ENCODE results near the gene MED8. TPM values are rescaled to one million over a fixed set of nuclear protein-coding genes. Genes with fewer than 3 reads are reported as not detected.

The MED8 gene
- polyA plus RNA-seq, 2 of the 4 experiments (the other 2 are of a cell fraction) = 21.8 to 33.9 TPM

DNA sequence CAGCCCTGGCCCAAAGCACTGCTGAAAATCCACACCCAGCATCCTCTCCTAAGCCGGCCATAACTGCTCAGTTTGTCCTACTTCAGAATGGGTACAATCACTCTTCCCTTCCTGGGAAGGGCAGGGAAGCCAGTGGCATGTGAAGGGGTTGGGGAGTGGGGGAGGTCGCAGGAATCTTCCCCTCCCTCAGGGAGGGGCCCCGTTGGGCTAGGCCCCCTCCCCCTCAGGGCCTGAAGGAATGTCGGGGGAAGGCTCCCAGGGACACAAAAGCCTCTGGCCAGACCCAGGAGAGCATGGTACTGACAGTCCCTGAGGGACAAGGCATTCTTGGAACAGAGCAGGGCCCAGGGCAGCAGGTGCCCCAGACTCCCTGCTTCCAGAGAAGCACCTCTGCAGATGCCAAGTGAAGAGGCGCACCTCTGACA is 23.0 kb downstream of the MED8 start (continued):
- TF ChIP-seq, protein P1, sequence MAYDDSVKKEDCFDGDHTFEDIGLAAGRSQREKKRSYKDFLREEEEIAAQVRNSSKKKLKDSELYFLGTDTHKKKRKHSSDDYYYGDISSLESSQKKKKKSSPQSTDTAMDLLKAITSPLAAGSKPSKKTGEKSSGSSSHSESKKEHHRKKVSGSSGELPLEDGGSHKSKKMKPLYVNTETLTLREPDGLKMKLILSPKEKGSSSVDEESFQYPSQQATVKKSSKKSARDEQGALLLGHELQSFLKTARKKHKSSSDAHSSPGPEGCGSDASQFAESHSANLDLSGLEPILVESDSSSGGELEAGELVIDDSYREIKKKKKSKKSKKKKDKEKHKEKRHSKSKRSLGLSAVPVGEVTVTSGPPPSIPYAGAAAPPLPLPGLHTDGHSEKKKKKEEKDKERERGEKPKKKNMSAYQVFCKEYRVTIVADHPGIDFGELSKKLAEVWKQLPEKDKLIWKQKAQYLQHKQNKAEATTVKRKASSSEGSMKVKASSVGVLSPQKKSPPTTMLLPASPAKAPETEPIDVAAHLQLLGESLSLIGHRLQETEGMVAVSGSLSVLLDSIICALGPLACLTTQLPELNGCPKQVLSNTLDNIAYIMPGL (CRISPR knock-in tag; IDR thresholded peaks at IDR 0.05; ENCODE audit: borderline replicate concordance) = no peak
- TF ChIP-seq RFX5 (IDR thresholded peaks at IDR 0.05) (no peak), HOXB5 (CRISPR knock-in tag; IDR thresholded peaks at IDR 0.05) (no peak), JUNB (IDR thresholded peaks at IDR 0.05) (no peak), CBX8 (IDR thresholded peaks at IDR 0.05) (no peak), PHF8 (IDR thresholded peaks at IDR 0.05; ENCODE audit: borderline replicate concordance, low read depth) (no peak)

DNA sequence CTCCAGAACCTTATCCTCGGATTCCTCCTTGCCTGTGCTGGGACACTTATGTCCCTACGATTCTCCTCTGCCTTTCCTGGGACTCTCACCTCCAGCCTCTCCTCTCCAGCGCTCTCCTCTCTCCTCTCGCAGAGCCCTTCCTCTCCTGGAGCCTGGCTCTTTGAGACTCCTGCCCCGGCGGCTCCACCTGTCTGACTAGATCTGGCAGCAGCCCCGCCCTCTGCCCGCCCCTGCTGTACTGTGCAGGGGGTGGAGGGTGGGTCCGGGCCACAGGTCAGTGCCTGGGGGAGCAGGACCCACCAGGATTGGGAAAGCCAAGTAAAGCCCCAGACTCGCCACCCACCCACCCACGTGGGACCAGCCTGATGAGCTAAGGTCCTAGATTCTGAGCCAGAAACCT is 23.4 kb downstream of the MED8 start:
- ATAC-seq = no peak
- H3K4me3 ChIP-seq = peak overlapping the region; percentile 90
- TF ChIP-seq, protein P2, sequence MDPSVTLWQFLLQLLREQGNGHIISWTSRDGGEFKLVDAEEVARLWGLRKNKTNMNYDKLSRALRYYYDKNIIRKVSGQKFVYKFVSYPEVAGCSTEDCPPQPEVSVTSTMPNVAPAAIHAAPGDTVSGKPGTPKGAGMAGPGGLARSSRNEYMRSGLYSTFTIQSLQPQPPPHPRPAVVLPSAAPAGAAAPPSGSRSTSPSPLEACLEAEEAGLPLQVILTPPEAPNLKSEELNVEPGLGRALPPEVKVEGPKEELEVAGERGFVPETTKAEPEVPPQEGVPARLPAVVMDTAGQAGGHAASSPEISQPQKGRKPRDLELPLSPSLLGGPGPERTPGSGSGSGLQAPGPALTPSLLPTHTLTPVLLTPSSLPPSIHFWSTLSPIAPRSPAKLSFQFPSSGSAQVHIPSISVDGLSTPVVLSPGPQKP (IDR thresholded peaks at IDR 0.05; ENCODE audit: low read depth, low read length) = no peak
- TF ChIP-seq ESRRA (IDR thresholded peaks at IDR 0.05; ENCODE audit: borderline replicate concordance, low read length) = no peak
- no peak for TF ChIP-seq ZFP36 (IDR thresholded peaks at IDR 0.05; ENCODE audit: borderline replicate concordance, partially characterized antibody)
- no peak for TF ChIP-seq RAD21 (conservative IDR thresholded peaks at IDR 0.05 in 1 of 2, IDR thresholded peaks at IDR 0.05 in 1 of 2)
- TF ChIP-seq ZNF302 (CRISPR knock-in tag; IDR thresholded peaks at IDR 0.05) = no peak
- no peak for TF ChIP-seq EP300 (IDR thresholded peaks at IDR 0.05)
- no peak for TF ChIP-seq PHF8 (IDR thresholded peaks at IDR 0.05; ENCODE audit: borderline replicate concordance, low read depth)
- no peak for TF ChIP-seq KDM1A (IDR thresholded peaks at IDR 0.05; ENCODE audit: low read depth)
- TF ChIP-seq CHD4 (IDR thresholded peaks at IDR 0.05; ENCODE audit: borderline replicate concordance) = no peak
- TF ChIP-seq RCOR1 (IDR thresholded peaks at IDR 0.05; ENCODE audit: low read depth, low read length) = no peak
- no peak for DNase-seq (ENCODE audit: low read depth in 1 of 2, low spot score in 1 of 2)
- peak overlapping the region; percentile 94 to 99 for H3K27ac ChIP-seq
- WGBS (ENCODE audit: missing lambda C conversion rate) = 63% methylated on average over 6 of the region's 11 CpGs
- peak overlapping the region; percentile 99 for H3K4me2 ChIP-seq
- H3K9me3 ChIP-seq = no peaks in the 10 kb centered on the region
- ChIA-PET POLR2A (no interaction called here), CTCF (no interaction called here)
- no peak for FAIRE-seq
- peaks cover 50% of the 10 kb centered on the region for H3K4me1 ChIP-seq

DNA sequence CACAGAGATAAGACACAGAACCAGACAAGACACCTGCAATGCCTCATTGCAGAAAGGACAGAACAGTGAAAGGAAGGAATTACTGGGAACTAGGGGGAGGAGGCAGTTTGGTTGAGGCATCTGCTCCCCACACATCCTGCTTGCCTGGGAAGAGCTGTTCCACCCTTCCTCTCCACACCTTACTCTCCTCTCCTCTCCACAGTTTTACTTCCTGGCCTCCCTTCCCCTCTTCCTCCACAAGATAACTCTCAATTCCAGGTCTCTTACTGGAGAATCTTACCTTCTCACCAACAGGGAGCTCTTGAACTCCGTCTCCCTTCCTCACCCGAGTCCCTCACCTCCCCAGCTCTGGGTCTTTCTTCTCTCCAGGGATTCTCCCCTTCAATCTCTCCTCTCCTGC is 23.9 kb downstream of the MED8 start:
- peak overlapping the region; percentile 94 to 99 for H3K27ac ChIP-seq
- FAIRE-seq (no peak), DNase-seq (ENCODE audit: low read depth in 1 of 2, low spot score in 1 of 2) (no peak), ATAC-seq (no peak)
- TF ChIP-seq RFX5 (IDR thresholded peaks at IDR 0.05) = no peak
- no peak for TF ChIP-seq CBX2 (IDR thresholded peaks at IDR 0.05; ENCODE audit: borderline replicate concordance, low read depth)
- TF ChIP-seq, protein P3, sequence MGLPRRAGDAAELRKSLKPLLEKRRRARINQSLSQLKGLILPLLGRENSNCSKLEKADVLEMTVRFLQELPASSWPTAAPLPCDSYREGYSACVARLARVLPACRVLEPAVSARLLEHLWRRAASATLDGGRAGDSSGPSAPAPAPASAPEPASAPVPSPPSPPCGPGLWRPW (IDR thresholded peaks at IDR 0.05) = no peak
- H3K4me1 ChIP-seq = peaks cover 50% of the 10 kb centered on the region
- H3K9me3 ChIP-seq = no peaks in the 10 kb centered on the region
- CTCF ChIA-PET = no interaction called here
- peak overlapping the region; percentile 99 for H3K4me2 ChIP-seq
- POLR2A ChIA-PET = no interaction called here
- H3K4me3 ChIP-seq = no peak overlapping the region; the same call in 1 of the 3 replicates
- 93% methylated on average over 2 of the region's 2 CpGs for WGBS (ENCODE audit: missing lambda C conversion rate)

DNA sequence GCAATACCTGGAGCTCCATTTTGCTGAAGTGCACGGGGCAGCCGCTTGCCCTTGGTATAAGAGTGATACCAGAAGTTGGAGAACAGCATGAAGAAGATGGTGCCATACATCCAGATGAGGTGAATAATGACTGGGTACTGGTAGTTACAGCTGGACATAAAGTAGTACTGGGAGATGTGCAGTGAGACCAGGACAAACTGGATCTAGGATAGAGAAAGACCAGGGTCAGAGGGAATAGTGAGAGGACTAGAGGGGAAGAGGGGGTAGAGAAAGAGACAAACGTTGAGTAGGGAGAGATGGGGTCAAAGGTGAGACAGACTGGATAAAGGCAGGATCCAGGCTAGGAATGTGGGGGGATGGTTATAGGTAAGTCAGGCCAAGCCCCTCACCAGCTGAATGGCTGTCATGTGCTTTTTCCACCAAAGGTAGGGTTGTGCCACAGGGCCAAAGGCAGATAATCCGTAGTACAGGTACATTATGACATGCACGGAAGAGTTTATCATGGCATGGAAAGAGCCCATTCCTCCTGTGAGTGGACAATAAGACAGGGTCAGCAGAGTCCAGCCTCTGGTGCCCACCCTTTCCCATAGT is 25.6 kb downstream of the MED8 start:
- peaks cover 47% of the 10 kb centered on the region for H3K4me1 ChIP-seq
- FAIRE-seq = no peak
- no peaks in the 10 kb centered on the region for H3K9me3 ChIP-seq
- no peak overlapping the region for H3K4me3 ChIP-seq
- WGBS (ENCODE audit: missing lambda C conversion rate) = 81% methylated on average over 5 of the region's 5 CpGs
- POLR2A ChIA-PET = no interaction called here
- CTCF ChIA-PET = interaction anchor here (0.7 kb wide), 1 partner anchor 12 kb away, joined by 3 read pairs; no protein-coding TSS in a partner anchor
- no peak for DNase-seq (ENCODE audit: low read depth in 1 of 2, low spot score in 1 of 2)
- no peak overlapping the region; a peak in 1 of 6 replicates for H3K27ac ChIP-seq
- H3K4me2 ChIP-seq = no peak overlapping the region
- no peak for TF ChIP-seq POLR2AphosphoS2 (conservative IDR thresholded peaks at IDR 0.05; ENCODE audit: low read length)
- TF ChIP-seq NR3C1 (IDR thresholded peaks at IDR 0.05) = no peak
- TF ChIP-seq ZFP36 (IDR thresholded peaks at IDR 0.05; ENCODE audit: borderline replicate concordance, partially characterized antibody) = no peak
- no peak for TF ChIP-seq FOSB (CRISPR knock-in tag; IDR thresholded peaks at IDR 0.05)
- TF ChIP-seq, protein P4, sequence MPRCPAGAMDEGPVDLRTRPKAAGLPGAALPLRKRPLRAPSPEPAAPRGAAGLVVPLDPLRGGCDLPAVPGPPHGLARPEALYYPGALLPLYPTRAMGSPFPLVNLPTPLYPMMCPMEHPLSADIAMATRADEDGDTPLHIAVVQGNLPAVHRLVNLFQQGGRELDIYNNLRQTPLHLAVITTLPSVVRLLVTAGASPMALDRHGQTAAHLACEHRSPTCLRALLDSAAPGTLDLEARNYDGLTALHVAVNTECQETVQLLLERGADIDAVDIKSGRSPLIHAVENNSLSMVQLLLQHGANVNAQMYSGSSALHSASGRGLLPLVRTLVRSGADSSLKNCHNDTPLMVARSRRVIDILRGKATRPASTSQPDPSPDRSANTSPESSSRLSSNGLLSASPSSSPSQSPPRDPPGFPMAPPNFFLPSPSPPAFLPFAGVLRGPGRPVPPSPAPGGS (IDR thresholded peaks at IDR 0.05) = no peak
- no peak for TF ChIP-seq HDAC2 (IDR thresholded peaks at IDR 0.05)
- TF ChIP-seq ZNF302 (CRISPR knock-in tag; IDR thresholded peaks at IDR 0.05) = no peak
- TF ChIP-seq MAZ (IDR thresholded peaks at IDR 0.05; ENCODE audit: borderline replicate concordance, low read depth, low read length) = no peak
- no peak for TF ChIP-seq FOSL2 (IDR thresholded peaks at IDR 0.05)
- TF ChIP-seq FOSL2 (CRISPR knock-in tag; IDR thresholded peaks at IDR 0.05) = no peak
- TF ChIP-seq FOXS1 (CRISPR knock-in tag; IDR thresholded peaks at IDR 0.05) = no peak
- TF ChIP-seq RCOR1 (IDR thresholded peaks at IDR 0.05; ENCODE audit: low read depth, low read length) = no peak
- TF ChIP-seq ZC3H11A (IDR thresholded peaks at IDR 0.05) = no peak
- ATAC-seq = no peak
